Suppressor macrophage (primary cell): ENCODE results near the gene DIDO1.
"Not testable (repeated sequence)": the region's sequence is repeated elsewhere in the genome, so short reads cannot be mapped to it uniquely, and the experiment has no call there.

Experiments
- DNase-seq, 4 experiments: peaks; one replicate each; pipeline ENCODE4 v3.0.0-alpha.2; 2020 to 2022

DIDO1 gene

GRCh38 chr20:62852841-62853240 lies 73.5 kb downstream of the DIDO1 start:
- DNase-seq = no peak

DNA sequence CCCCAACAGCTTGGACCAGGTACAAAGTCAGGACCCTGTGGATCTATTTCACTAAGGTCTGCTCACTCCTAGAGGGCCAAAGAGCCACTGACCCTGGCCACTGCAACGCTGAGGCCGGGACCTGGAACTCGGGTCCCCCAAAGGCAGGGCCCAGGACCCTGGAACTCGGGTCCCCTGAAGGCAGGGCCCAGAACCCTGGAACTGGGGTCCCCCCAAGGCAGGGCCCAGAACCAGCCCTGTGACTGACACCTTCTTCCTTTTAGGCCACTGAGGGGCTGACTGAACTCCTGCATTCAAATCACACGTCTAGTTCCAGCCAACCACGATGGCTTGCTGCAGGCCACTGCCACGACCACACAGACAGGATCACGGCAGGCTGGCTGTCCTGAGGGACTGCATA lies 74.1 kb downstream of the DIDO1 start:
- DNase-seq = no peak

GRCh38 chr20:62850333-62850974 lies 75.9 kb downstream of the DIDO1 start:
- no peak for DNase-seq

DNA sequence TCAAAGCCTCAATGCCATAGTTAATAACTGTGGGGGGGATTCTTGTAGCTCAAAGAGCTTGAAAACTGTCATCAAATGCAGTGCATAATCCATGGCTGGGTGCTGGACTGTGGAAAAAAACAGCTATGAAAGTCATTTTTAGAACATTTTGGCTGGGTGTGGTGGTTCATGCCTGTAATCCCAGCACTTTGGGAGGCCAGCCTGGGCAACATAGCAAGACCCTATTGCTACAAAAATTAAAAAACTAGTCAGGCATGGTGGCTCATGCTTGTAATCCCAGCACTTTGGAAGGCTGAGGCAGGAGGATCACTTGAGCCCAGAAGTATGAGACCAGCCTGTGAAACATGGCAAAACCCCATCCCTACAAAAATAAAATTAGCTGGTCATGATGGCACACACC lies 76.9 kb downstream of the DIDO1 start:
- no peak for DNase-seq

DNA sequence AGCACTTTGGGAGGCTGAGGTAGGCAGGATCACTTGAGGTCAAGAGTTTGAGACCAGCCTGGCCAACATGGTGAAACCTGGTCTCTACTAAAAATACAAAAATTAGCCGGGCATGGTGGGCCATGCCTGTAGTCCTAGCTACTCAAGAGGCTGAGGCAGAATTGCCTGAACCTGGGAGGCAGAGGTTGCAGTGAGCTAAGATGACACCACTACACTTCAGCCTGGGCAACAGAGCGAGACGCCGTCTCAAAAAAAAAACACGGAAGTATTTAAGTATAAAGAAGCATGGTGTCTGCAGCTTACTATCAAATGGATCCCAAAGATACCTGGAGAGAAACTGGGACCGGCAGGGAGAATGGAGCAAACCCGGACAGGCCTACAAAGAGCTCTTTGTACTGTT lies 77.4 kb downstream of the DIDO1 start:
- not testable (repeated sequence) for DNase-seq

GRCh38 chr20:62846166-62846890 lies 80.0 kb downstream of the DIDO1 start:
- no peak for DNase-seq

- DNase-seq = no peak
These were observed 80.7 kb downstream of the DIDO1 start for GRCh38 chr20:62845416-62846160.

DNA sequence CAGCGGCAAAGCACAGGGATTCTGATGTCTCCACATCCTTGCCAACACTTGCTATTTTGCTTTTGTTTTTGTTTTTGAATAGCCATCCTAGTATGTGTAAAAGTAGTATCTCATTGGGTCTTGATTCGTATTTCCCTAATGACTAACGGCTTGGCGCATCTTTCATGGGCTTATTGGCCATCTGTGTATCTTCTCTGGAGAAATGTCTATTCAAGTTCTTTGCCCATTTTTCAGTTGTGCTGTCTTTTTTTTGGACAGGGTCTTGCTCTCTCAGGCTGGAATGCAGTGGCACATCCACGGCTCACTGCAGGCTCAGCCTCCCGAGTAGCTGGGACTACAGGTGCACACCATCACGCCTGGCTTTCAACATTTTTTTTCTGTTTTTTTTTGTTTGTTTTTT lies 82.1 kb downstream of the DIDO1 start:
- no peak for DNase-seq

DNA sequence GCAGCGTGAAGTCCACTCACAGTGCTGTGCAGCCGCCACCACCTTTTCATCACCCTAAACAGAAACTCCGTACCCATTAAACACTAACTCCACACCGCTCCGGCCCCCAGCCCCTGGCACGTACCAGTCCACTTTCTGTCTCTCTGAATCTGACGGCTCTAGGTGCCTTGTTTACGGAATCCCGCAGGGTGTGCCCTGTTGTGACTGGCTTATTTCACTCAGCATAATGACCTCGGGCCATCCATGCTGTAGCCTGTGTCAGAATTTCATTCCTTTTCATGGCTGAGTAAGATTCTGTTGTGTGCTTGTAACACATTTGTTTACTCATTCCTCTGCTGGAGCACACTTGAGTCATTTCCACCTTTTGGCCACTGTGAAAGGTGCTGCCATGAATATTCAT lies 82.6 kb downstream of the DIDO1 start:
- no peak for DNase-seq

DNA sequence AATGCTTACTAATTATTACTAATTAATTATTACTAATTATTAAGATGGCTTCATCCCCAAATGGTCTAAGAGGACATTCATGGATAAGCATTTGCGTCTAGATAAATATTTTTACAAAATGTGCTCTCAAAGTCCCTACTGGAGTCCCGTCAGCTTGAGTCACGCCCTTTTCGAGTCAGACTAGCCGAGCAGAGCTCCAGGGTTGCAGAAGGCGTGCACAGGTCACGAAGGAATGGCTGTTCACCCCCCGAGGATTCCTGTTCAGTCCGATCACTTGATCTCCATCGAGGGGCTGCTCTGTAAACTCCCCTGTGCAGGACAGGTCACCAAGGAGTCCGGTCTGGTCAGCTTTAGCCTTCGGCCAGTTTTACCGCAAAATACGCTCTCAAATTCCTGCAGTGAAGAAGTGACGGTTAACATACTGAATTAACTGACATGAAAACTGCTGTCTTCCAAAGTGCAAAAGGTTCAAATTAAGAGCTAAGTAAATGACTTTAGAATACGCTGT lies 84.5 kb downstream of the DIDO1 start:
- no peak for DNase-seq

DNA sequence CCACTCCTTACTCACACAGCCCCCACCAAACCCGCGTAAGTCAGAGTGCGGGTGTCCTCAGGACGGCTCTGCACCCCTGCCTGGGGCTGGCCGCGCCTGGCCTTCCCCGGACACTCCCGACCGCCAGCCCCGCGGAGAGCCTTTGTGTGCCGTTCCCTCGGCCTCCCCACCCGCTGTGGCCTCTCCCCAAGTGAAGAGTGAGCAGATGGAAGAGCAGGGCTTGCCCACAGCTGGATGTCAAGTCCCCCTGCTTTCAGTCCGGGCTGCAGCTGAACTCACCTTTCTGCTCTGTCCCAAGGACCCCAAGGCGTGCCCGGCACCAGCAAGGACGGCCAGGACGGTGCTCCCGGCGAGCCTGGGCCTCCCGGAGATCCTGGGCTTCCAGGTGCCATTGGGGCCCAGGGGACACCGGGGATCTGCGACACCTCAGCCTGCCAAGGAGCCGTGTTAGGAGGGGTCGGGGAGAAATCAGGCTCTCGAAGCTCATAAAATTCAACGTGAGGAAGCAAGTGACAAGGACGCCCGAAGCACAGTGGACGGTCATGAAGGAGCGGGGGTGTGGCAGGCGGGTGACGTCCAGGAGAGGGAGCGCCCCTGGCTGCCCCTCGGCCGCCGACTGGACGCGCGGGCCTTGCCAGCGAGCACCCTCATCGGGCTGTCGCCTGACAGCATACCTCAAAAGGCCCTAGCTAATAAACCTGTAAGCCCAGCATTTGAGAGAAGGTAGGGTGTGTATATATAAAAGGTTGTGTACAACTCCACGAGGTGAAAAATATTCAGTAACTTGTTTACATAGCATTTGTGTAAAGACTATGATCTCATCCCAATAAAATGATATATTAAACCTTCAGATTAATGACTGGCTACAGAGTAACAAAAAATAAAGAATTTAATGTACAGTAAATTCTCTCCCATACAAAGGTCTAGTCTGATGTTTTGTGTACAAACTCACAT lies 85.8 kb downstream of the DIDO1 start:
- DNase-seq = no peak

DNA sequence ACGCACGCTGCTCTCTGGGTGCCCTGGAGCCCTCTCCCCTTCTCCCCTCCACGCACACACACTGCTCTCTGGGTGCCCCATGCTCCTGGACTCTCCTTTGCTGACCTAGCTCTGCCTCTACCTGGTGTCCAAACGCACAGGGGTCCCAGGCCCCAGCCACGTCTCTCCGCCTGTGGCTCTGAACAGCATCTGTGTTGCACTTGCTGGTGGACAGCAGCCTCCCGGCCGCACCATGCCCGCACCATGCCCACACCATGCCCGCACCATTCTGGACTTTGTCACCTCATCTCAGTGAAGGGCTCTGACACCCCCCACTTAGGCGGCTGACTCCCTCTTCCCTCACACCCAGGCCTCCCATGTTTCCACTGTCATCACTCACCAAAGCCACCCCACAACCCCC lies 86.5 kb downstream of the DIDO1 start:
- DNase-seq = no peak

DNA sequence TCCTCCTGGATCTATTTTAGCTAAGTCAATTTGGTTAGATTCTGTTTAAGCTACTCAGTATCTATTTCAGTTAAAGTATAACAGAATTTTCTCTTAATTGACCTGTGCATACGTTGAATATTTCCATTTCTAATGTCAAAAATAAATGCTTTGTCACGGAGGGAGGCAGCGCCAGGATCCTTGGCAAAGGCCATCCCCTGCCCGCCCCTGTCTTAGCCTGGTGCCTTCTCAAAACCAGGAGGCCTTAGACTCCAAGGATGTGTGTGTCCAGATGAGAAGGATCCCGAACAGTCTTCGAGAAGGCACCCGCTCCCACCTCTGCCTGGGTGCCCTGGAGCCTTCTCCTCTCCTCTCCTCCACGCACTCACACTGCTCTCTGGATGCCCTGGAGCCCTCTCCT lies 87.0 kb downstream of the DIDO1 start:
- DNase-seq = no peak

DNA sequence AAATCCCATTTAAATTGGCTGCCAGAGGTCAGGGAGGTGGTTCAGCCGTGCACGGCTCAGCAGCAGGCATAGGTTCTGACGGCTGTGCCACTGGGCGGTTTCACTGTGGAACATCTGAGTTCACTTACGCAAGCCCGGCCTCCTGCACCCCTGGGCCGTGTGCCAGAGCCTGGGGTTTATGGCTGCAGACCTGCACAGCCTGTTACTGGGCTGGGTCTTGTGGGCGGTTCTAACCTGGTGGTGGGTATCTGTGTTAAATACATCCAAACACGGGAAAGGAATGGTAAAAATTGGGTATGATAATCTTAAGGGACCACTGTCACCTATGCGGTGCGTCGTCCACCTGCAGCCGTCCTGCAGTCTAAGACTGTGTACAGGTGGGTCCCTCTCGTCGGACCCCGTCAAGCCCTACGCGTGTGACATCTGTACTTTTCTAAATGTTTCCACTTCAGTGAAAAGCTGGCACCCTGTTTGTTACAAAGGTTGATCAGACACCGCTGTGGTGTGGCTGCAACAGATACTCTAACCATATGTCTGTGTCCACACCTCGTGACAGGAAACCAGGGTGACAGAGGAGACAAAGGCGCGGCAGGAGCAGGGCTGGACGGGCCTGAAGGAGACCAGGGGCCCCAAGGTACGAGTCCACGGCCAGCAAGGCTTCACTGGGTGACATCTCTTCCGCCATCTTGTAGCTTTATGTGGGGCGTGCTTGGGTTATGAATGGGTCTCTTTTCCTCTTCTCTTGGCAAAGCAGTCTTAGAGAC lies 88.0 kb downstream of the DIDO1 start:
- DNase-seq = peak; percentile 47 to 75 (median 60)

GRCh38 chr20:62837790-62838127 lies 88.5 kb downstream of the DIDO1 start:
- DNase-seq = no peak

- DNase-seq = no peak
These were observed 89.3 kb downstream of the DIDO1 start for GRCh38 chr20:62836967-62837490.

GRCh38 chr20:62835931-62836861 lies 90.1 kb downstream of the DIDO1 start:
- DNase-seq = no peak

- no peak for DNase-seq
These were observed 91.2 kb downstream of the DIDO1 start for GRCh38 chr20:62834967-62835730.

- peak in 2 of 4 experiments; percentile 40 to 47 for DNase-seq
These were observed 93.3 kb downstream of the DIDO1 start for GRCh38 chr20:62832951-62833391.
